ENCODE measurements around the gene COL20A1.

The COL20A1 gene

GRCh38 chr20:63278661-63279060 lies 14.3 kb upstream of the COL20A1 start:
- DNase-seq (ENCODE audit: low read depth) = no peak

DNA sequence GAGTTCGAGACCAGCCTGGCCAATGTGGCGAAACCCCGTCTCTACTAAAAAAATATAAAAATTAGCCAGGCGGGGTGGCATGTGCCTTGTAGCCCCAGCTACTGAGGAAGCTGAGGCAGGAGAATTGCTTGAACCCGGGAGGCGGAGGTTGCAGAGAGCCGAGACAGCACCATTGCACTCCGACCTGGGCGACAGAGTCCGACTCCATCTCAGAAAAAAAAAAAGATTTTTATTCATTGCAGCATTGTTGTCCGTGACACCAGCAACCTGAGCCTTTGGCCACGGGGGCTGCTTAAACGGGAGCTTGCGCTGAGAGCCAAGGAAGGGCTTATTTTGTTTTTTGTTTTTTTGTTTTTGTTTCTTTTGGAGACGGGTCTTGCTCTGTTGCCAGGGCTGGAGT lies 13.1 kb upstream of the COL20A1 start:
- no peak for DNase-seq (ENCODE audit: low read depth)

DNA sequence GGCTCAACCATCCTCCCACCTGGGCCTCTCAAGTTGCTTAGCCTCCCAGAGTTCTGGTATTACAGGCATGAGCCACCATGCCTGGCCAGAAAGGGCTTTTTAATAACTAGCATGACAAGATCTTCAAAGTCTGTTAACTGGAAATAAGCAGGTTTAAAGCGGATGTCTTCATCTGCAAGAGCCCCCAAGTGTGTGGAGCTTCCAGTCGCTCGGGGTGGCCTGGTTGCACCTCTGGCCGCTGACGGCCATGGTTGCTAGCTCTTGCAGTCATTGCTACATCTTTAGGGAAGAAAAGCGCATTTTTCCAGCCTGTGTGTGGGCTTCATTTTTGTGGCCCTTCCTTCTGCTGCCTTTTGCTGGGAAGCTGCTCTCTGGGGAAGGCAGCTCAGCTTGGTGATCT lies 12.6 kb upstream of the COL20A1 start:
- DNase-seq (ENCODE audit: low read depth) = no peak

- no peak for DNase-seq (ENCODE audit: low read depth)
Measured at GRCh38 chr20:63280929-63281545, 11.9 kb upstream of the COL20A1 start.

- no peak for DNase-seq (ENCODE audit: low read depth)
Measured at GRCh38 chr20:63281742-63282665, 11.0 kb upstream of the COL20A1 start.

DNA sequence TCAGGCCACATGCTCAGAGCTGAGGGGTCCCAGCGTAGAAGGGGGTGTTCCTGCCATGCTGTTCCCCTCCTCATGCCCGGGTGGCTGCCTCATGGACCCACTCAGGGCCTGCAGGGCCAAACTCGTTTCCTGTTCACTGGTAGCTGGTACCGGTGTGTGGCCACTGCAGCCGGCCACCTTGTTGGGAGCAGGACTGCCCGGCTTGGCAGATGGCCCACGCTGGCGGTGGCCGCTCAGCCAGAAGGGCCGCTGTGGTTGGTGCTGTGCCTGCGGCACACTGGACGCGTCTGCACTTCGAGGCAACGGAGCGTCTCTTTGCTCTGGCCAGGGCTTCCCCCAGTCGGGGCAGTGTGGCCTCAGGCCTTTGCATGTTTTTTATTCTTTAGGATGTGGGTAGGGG lies 10.0 kb upstream of the COL20A1 start:
- no peak for DNase-seq (ENCODE audit: low read depth)

GRCh38 chr20:63283397-63284082 lies 9.4 kb upstream of the COL20A1 start:
- DNase-seq (ENCODE audit: low read depth) = no peak

DNA sequence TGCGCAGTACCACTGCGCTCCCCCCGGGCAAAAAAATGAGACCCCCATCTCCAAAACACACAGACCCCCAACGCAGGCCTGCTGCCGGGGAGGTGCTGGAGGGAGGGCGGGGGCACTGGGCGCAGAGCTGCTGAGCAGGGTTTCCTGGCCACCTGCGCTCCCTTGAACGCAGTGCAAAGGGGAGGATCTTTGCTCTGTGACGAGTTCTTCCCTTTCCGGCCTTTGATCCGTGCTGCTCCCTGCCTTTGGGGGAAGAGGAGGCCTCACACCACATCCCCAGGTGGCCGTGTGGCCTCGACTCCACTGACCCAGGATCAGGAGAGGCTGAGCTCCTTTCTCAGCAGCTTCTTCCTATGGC lies 8.9 kb upstream of the COL20A1 start:
- no peak for DNase-seq (ENCODE audit: low read depth)

GRCh38 chr20:63284544-63284949 lies 8.4 kb upstream of the COL20A1 start:
- no peak for DNase-seq (ENCODE audit: low read depth)

DNA sequence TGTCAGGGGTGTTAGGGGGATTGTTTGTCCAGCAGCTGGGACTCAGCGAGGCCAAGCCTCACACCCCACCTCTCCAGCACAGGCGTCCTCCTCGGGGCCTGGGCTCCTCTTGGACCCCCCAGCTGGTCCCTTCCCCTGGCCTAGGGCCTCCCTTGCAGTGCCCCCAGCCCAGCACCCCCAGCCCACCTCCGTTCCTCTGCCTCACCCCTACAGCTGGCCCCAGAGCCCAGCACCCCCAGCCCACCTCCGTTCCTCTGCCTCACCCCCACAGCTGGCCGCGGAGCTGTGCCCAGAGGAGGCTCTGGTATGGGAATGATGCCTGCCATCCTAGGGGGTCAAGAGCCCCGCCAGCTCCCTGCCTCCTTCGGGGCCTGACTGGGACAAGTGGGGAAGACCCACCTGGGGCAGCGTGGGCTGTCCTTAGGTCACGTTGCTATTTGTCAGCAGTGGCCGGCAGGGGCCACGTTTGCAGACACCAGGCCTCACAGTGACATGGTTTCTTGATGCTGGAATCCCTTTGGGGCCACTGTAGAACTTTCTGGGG lies 7.9 kb upstream of the COL20A1 start:
- no peak for DNase-seq (ENCODE audit: low read depth)

DNA sequence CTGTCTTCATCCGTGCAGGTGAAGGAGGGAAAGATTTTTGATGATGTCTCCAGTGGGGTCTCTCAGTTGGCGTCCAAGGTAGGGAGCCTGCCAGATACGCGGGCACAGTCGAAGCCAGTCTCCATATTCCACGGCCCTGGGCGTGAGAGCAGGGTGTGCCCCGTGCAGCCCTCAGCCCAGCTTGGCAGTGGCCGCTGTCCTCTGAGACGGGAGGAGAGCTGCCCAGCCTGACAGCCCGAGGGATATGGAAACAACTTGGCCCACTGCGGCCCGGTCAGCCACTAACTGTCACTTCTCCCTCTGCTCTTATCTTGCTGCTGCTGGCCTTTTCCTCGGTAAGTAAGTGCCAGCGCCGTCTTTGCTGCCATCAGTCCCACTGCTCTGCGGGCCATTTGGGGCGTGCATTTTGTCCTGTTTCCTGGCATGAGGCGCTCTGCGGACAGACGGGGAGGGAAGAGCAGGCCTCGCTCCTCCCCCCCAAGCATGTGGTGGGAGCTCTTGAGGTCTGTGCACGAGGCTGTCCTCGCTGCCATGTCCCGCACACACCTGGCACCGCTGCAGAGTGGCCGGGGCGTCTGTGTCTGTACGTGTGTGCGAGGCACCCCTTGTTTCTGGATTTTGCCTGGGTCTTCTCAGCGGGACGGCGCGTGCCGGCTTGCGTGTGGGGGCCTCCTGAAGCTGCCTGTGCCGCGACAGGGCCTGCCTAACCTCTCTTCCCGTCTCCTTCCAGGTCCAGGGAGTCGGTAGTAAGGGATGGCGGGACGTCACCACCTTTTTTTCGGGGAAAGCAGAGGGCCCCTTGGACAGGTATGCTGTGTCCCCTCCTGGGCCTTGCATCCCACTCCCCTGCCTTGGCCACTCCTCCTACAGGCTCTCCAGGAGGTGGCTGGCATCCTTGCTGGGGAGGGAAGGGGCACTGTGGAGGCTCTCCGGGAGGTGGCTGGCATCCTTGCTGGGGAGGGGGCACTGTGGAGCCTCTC lies 7.1 kb upstream of the COL20A1 start:
- no peak for DNase-seq (ENCODE audit: low read depth)

- no peak for DNase-seq (ENCODE audit: low read depth)
Measured at GRCh38 chr20:63286781-63287696, 5.9 kb upstream of the COL20A1 start.

- no peak for DNase-seq (ENCODE audit: low read depth)
Measured at GRCh38 chr20:63287697-63288580, 5.0 kb upstream of the COL20A1 start.

DNA sequence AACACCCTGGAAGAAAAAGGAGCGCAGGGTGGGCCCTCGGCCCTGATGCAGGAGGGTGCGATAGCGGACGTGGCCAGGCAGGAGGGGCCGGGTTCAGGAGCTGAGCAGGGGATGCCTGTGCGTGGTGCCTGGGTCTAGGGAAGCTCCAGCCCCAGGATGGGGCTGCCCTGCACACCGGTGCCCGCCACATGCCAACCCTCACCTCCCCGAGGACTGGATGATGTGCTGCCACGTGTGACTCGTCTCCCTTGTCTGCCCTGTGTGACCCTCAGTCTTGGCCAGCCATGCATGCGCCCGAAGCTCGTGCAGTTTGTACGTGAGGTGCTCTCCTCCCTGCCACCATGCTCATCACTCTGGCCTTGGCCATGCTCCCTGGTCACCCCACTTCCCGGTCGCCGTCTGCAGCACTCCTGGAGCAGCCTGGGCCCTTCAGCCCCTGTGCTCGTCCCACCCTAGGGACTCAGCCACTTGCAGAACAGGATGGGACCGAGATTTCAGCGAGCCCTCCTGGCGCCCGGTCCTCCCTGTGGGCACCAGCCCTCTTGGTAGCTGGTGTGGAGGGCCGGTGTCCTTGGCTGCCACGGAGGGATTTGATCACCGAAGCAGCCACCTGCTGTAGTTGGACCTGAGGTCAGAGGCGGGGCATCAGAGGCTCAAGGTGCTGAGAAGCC lies 4.3 kb upstream of the COL20A1 start:
- no peak for DNase-seq (ENCODE audit: low read depth)

DNA sequence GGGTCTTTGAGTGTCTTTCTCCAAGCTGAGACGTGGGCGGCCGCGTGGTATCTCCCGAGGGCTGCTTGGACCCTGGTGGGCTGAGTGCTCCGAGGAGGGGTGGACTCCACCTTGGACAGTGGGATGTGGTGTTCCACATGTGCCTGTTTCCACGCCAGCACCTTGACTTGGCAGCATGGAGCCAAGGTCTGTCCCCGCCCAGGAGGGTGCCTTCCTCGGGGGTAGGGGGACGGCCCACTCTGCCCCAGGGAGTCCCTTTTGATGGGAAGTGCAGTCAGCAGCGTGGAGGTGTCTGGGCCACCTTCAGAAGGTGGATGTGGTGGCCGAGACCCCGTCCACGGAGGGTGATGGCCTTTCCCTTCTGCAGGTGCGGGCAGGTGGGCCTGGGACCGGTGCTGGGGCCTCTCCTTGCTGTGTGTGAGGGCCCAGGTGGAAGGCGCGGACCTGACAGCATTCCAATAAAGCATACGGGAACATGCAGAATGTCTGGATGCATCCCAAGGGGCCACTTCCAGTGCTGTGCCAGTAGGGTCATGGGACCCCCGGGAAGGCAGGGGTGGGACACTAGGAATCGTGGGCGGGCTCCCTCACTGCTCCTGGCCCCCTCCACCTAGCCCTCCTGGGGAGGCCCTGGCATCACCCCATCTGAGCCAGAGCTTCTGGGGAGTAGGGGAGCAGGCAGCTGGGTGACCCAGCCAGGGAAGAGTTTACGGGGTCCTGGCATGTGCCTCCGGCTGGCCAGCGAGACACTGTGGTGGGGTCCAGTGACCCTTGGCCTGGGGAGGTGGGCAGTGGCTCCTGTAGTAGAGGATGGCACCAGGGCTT lies 3.5 kb upstream of the COL20A1 start:
- no peak for DNase-seq (ENCODE audit: low read depth)

DNA sequence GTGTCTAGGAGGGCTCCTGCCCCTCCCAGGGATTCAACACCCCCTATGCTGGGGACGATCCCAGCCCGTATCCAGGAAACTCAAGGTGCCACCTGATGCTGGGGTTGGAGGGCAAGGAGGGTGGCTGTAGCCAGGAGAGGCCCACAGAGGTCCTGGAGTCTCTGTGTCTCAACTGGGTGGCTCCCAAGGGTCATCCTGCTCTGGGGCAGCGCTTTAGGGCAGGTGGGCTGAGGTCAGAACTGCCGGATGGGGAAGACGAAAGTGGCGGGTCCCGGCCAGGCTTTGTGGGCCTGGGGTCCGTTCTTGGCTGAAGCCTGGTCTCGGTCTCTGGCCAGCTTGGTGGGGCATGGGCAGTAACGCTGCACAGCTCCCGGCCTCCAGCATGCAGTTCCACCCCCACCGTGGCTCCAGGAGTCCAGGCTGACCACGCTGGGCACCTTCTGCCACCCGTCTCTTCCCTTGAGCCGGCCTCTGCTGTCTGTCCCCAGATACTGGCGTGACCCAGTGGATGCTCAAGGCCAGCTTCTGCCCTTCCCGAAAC lies 2.8 kb upstream of the COL20A1 start:
- DNase-seq (ENCODE audit: low read depth) = no peak

DNA sequence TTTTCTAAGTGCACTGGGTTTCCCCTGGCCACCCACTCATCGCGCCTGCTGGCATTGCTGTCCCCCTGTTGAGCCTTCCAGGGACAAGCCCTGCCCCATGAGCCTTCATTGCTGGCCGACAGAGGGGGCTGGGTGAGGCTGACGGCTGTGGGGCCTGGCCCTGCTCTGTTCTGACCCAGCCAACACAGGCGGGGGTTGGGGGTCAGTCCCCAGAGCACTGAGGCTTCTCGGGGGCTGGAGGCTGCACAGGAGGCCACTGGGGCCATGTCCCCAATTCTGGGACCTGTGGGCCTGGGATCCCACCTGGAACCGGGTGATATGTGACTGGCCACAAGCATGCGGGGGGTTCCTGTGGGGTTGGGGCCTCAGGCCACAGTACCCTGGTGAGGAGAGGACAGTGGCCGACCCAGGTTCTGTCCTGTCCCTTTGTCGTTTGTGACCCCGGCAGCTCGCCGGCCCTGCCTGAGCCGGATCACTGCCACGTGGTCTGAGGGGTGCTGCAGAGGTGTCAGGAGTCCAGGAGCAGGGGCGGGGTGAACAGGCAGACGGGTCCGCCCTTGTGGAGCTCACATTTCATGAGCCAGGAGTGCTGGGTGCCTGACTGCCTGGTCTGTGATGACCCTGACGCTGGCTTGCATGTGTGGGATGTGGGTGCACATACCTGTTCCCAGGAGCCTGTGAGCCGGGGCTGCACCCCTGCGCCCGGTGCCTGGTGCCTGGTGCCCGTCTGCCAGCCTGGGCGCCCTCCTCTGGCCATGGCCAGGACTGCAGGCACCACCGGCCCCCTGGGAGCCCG lies 2.1 kb upstream of the COL20A1 start:
- no peak for DNase-seq (ENCODE audit: low read depth)
